HCT116 (cell line): Measurements from ENCODE around the gene RPTOR. TPM values are rescaled to one million over a fixed set of nuclear protein-coding genes. Genes with fewer than 3 reads are reported as not detected.

Experiments used
- ATAC-seq: fragments of 200-7000 bp; cut with Tn5 transposase; 2 replicates; pipeline ENCODE4 v1.9.1; 2020; ENCODE audit warnings: mild to moderate bottlenecking, moderate library complexity
- BruUV-seq: library from RNA; stranded (reverse); fragments of 400-500 nt; replicated peaks from 2 replicates; lab custom pipeline; 2021; lab: Mats Ljungman, UMichigan
- CTCF ChIA-PET: fragments of 300-600 bp; sonication (Branson Sonifier 250); formaldehyde crosslinking; loops from one replicate; lab custom pipeline; 2021; ENCODE audit warnings: antibody characterized with exemption; lab: Charles Lee
- POLR2A ChIA-PET: fragments of 300-600, 350-600 bp; sonication (Branson Sonifier 250); formaldehyde crosslinking; loops from one replicate; lab custom pipeline; 2021; ENCODE audit warnings: antibody characterized with exemption; lab: Charles Lee
- RAD21 ChIA-PET, 2 experiments: fragments of 300-600 bp; sonication (Branson Sonifier 250); formaldehyde crosslinking; loops; one replicate each; lab custom pipeline; 2023; ENCODE audit warnings: low total read pairs in 2 of 2; ENCODE audit not compliant: uncharacterized antibody in 2 of 2, unreplicated experiment in 2 of 2, low non-redundant PET in 1 of 2; lab: Charles Lee
- DNase-seq: peaks from one replicate; pipeline ENCODE4 v3.0.0-alpha.2; 2010; ENCODE audit warnings: low read depth, low spot score
- H2AFZ ChIP-seq: fragments of 200-600 bp; shearing (Covaris generic), sonication (generic); 2 replicates; pipeline ENCODE4 v1.6.1; 2017; ENCODE audit warnings: low read depth, mixed run types, mixed read lengths, antibody characterized with exemption, low read length; ENCODE audit not compliant: poor library complexity, severe bottlenecking
- H3K27ac ChIP-seq: 2 replicates; pipeline ENCODE4 v1.5.1; 2012; ENCODE audit warnings: low read depth, low read length
- H3K27me3 ChIP-seq: fragments of 200-600 bp; sonication (generic); 2 replicates; pipeline ENCODE4 v1.6.1; 2016; ENCODE audit warnings: mixed run types, low read length, mixed read lengths; ENCODE audit not compliant: insufficient read depth
- H3K36me3 ChIP-seq, 2 experiments: fragments of 200-500 bp in 1 of 2; fragments of 200-600 bp in 1 of 2; sonication (Bioruptor generic) in 1 of 2; sonication (generic) in 1 of 2; 2 replicates each; pipeline versions ENCODE4 v1.5.1 to v1.6.1; 2014 to 2016; ENCODE audit warnings: low read length in 2 of 2, inconsistent platforms in 1 of 2, mixed read lengths in 1 of 2, mixed run types in 1 of 2; ENCODE audit not compliant: insufficient read depth in 2 of 2, control insufficient read depth in 1 of 2
- H3K4me1 ChIP-seq, 2 experiments: fragments of 200-600 bp in 1 of 2; sonication (generic) in 1 of 2; 2 replicates each; pipeline versions ENCODE4 v1.5.1 to v1.6.1; 2012 to 2017; ENCODE audit warnings: low read length in 2 of 2, inconsistent platforms in 1 of 2, mild to moderate bottlenecking in 1 of 2, mixed read lengths in 1 of 2, mixed run types in 1 of 2, moderate library complexity in 1 of 2; ENCODE audit not compliant: insufficient read depth in 2 of 2, control insufficient read depth in 1 of 2
- H3K4me2 ChIP-seq: fragments of 200-600 bp; sonication (generic); 2 replicates; pipeline ENCODE4 v1.6.1; 2017; ENCODE audit warnings: mixed run types, low read length, mixed read lengths
- H3K4me3 ChIP-seq, 2 experiments: fragments of 200-600 bp in 1 of 2; sonication (generic) in 1 of 2; replicated peaks in 1 of 2; 2 replicates each; pipeline ENCODE4 v1.5.1; 2011 to 2016; ENCODE audit warnings: low read length in 2 of 2, control low read depth in 1 of 2, low read depth in 1 of 2, mild to moderate bottlenecking in 1 of 2, mixed read lengths in 1 of 2, mixed run types in 1 of 2
- H3K79me2 ChIP-seq: fragments of 200-600 bp; sonication (generic); 2 replicates; pipeline ENCODE4 v1.6.1; 2017; ENCODE audit warnings: mild to moderate bottlenecking, mixed run types, low read length, moderate library complexity, mixed read lengths; ENCODE audit not compliant: insufficient read depth
- H3K9ac ChIP-seq: fragments of 200-600 bp; sonication (generic); 2 replicates; pipeline ENCODE4 v1.6.1; 2016; ENCODE audit warnings: low read length, mixed read lengths
- H3K9me2 ChIP-seq: fragments of 200-600 bp; sonication (generic), shearing (Covaris generic); 2 replicates; pipeline ENCODE4 v1.6.1; 2017; ENCODE audit warnings: mixed run types, mild to moderate bottlenecking, moderate library complexity; ENCODE audit not compliant: insufficient read depth
- H3K9me3 ChIP-seq, 2 experiments: fragments of 200-500 bp in 1 of 2; fragments of 200-600 bp in 1 of 2; sonication (Bioruptor generic) in 1 of 2; sonication (generic) in 1 of 2; 2 replicates each; pipeline ENCODE4 v1.6.1; 2014 to 2017; ENCODE audit warnings: low read length in 2 of 2, mixed read lengths in 2 of 2, inconsistent platforms in 1 of 2, low read depth in 1 of 2, mild to moderate bottlenecking in 1 of 2, mixed run types in 1 of 2, moderate library complexity in 1 of 2; ENCODE audit not compliant: control insufficient read depth in 1 of 2, insufficient read depth in 1 of 2
- H4K20me1 ChIP-seq: fragments of 200-600 bp; sonication (generic), shearing (Covaris generic); 2 replicates; pipeline ENCODE4 v1.6.1; 2017; ENCODE audit warnings: mixed run types, mild to moderate bottlenecking, moderate library complexity; ENCODE audit not compliant: insufficient read depth
- EGR1 ChIP-seq: IDR thresholded peaks from 2 replicates; pipeline ENCODE4 v1.6.1; 2012; ENCODE audit warnings: low read depth
- EZH2phosphoT487 ChIP-seq: fragments of 200-600 bp; IDR thresholded peaks from 2 replicates; pipeline ENCODE4 v1.6.1; 2018; ENCODE audit warnings: antibody characterized with exemption, borderline replicate concordance
- FOSL1 ChIP-seq: IDR thresholded peaks from 2 replicates; pipeline ENCODE4 v1.6.1; 2012; ENCODE audit warnings: low read depth
- POLR2A ChIP-seq: IDR thresholded peaks from 2 replicates; pipeline ENCODE4 v1.7.0; 2011; ENCODE audit warnings: borderline replicate concordance; ENCODE audit not compliant: insufficient read depth, insufficient read length; ENCODE audit errors: extremely low read depth
- POLR2AphosphoS5 ChIP-seq: IDR thresholded peaks from 2 replicates; pipeline ENCODE4 v1.6.1; 2011; ENCODE audit warnings: mild to moderate bottlenecking, low read depth, low read length, moderate library complexity
- RAD21 ChIP-seq: IDR thresholded peaks from 2 replicates; pipeline ENCODE4 v1.6.1; 2012; ENCODE audit warnings: low read depth, mild to moderate bottlenecking
- SIN3A ChIP-seq: IDR thresholded peaks from 2 replicates; pipeline ENCODE4 v1.6.1; 2012; ENCODE audit warnings: low read depth
- SP1 ChIP-seq: IDR thresholded peaks from 2 replicates; pipeline ENCODE4 v1.6.1; 2012; ENCODE audit warnings: low read depth
- SRF ChIP-seq: IDR thresholded peaks from 2 replicates; pipeline ENCODE4 v1.6.1; 2012; ENCODE audit warnings: low read depth
- TCF7L2 ChIP-seq: IDR thresholded peaks from 2 replicates; pipeline ENCODE4 v1.7.0; 2011; ENCODE audit warnings: borderline replicate concordance, inconsistent platforms; ENCODE audit not compliant: insufficient read depth, insufficient read length; ENCODE audit errors: extremely low read depth
- YY1 ChIP-seq: IDR thresholded peaks from 2 replicates; pipeline ENCODE4 v1.6.1; 2011; ENCODE audit warnings: low read length, low read depth, moderate library complexity, mild to moderate bottlenecking; ENCODE audit not compliant: insufficient replicate concordance; ENCODE audit errors: extremely low read depth
- ZFX ChIP-seq: fragments of 450-650 bp; IDR thresholded peaks from 2 replicates; pipeline ENCODE4 v1.6.1; 2017
- ZNF274 ChIP-seq: fragments of 200-500 bp; sonication (Bioruptor generic); IDR thresholded peaks from 2 replicates; pipeline ENCODE4 v1.6.1; 2014; ENCODE audit warnings: mild to moderate bottlenecking, low read depth, low read length, inconsistent platforms
- intact Hi-C: fragments of 100-400 bp; cut with micrococcal nuclease; formaldehyde crosslinking; loops from 2 replicates; pipeline ENCODE4 v1.10.0; 2022
- total RNA-seq: library from RNA; stranded (reverse); gene quantifications from one replicate; pipeline ENCODE4 v1.2.1, GENCODE V29; 2021; ENCODE audit not compliant: unreplicated experiment
- TF ChIP-seq, protein P1 (sequence below): IDR thresholded peaks from 2 replicates; pipeline ENCODE4 v1.6.1; 2011; ENCODE audit warnings: mild to moderate bottlenecking, low read length, moderate library complexity; ENCODE audit not compliant: insufficient replicate concordance; ENCODE audit errors: extremely low read depth
- TF ChIP-seq, protein P2 (sequence below): IDR thresholded peaks from 2 replicates; pipeline ENCODE4 v1.6.1; 2012
- TF ChIP-seq, protein P3 (sequence below), 3 experiments: fragments of 200-600 bp in 1 of 3; sonication (generic) in 1 of 3; IDR thresholded peaks in 2 of 3; conservative IDR thresholded peaks in 1 of 3; 2 replicates each; pipeline ENCODE4 v1.5.1; 2012 to 2017; ENCODE audit warnings: low read depth in 2 of 3, low read length in 2 of 3, antibody characterized with exemption in 1 of 3, borderline replicate concordance in 1 of 3, control low read depth in 1 of 3, mild to moderate bottlenecking in 1 of 3, mixed read lengths in 1 of 3, mixed run types in 1 of 3, moderate library complexity in 1 of 3; ENCODE audit not compliant: insufficient read depth in 1 of 3
- TF ChIP-seq, protein P4 (sequence below): IDR thresholded peaks from 2 replicates; pipeline ENCODE4 v1.6.1; 2012

The RPTOR gene
- total RNA-seq, 1 experiment from 2014 or later, result 69.5 TPM

DNA sequence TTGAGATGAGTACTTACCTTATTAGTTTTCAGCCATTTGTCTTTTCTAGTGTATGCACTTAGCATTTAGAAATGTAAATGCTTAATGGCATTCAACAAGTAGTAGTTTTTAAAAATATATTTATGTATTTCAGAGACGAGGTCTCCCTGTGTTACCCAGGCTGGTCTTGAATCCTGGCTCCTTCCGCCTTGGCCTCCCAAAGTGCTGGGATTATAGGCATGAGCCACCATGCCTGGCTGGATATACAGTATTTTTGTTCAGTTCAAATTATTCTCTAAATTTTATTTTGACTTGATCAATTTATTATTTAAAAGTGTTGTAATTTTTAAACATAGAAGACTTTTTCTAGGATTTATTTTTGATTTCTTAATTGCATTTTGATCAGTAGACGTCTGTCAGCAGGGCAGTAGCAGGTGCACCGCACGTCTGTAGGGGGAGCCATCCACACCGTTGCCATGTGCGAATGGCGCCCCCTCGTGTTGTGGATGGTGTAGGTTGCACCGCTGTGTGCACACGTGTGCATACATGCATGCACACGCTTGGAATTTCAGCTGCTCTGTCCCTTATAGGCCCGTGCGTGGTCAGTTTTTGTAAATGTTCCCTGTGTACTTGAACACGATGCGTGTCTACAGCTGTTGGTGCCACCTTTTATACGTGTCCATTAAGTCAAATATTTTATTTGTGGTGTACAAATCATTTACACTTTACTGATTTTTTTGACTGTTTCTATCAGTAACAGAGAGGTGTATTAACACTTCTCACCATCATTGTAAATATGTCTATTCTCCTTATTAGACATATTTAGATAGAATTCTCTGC lies 30.6 kb downstream of the RPTOR start (continued):
- TF ChIP-seq, protein P1, sequence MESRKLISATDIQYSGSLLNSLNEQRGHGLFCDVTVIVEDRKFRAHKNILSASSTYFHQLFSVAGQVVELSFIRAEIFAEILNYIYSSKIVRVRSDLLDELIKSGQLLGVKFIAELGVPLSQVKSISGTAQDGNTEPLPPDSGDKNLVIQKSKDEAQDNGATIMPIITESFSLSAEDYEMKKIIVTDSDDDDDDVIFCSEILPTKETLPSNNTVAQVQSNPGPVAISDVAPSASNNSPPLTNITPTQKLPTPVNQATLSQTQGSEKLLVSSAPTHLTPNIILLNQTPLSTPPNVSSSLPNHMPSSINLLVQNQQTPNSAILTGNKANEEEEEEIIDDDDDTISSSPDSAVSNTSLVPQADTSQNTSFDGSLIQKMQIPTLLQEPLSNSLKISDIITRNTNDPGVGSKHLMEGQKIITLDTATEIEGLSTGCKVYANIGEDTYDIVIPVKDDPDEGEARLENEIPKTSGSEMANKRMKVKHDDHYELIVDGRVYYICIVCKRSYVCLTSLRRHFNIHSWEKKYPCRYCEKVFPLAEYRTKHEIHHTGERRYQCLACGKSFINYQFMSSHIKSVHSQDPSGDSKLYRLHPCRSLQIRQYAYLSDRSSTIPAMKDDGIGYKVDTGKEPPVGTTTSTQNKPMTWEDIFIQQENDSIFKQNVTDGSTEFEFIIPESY, result peak; percentile 60
- no peak for TF ChIP-seq ZFX
- peak; percentile 99 for TF ChIP-seq RAD21
- TF ChIP-seq, protein P2, sequence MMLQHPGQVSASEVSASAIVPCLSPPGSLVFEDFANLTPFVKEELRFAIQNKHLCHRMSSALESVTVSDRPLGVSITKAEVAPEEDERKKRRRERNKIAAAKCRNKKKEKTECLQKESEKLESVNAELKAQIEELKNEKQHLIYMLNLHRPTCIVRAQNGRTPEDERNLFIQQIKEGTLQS, result no peak; the same call in 1 of the 2 replicates

DNA sequence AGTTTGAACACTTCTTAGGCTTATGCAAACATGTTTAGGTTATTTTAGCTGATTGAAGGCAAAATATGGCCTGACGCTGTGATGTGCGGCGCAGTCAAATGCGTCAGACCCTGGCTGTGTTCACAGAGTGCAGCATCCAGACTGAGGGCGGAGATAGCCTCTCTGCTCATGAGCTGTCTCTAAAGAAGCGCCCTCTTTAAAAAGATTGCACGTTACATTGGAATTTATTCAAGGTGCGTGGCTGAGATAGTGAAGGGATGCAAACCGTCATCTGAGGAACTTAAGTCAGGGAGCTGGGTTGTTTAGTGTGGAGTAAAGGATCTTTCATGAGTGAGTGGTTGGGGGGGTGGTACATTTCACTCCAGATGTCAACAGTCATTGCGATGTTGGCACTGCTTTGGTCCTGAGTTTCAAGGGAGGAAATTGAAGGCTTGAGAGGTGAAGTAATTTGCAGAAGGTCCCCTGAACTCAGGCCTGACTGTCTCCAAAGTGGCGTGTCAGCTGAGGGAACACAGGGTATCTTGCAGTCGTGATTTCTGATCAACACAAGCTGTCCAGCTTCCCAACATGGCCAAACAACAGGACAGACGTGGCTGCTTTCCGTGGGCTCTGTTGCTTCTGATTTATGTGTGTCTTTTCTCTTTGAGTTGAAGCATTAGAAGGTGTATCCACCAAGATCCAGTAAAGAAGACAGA lies 33.4 kb downstream of the RPTOR start:
- CTCF ChIA-PET, result no interaction called here
- intact Hi-C loops, result loop anchor here (5.0 to 10.0 kb wide), 3 partner anchors 123 to 407 kb away; no protein-coding TSS in a partner anchor

More for the DNA sequence above, 33.4 kb downstream of the RPTOR start:
- TF ChIP-seq, protein P3, sequence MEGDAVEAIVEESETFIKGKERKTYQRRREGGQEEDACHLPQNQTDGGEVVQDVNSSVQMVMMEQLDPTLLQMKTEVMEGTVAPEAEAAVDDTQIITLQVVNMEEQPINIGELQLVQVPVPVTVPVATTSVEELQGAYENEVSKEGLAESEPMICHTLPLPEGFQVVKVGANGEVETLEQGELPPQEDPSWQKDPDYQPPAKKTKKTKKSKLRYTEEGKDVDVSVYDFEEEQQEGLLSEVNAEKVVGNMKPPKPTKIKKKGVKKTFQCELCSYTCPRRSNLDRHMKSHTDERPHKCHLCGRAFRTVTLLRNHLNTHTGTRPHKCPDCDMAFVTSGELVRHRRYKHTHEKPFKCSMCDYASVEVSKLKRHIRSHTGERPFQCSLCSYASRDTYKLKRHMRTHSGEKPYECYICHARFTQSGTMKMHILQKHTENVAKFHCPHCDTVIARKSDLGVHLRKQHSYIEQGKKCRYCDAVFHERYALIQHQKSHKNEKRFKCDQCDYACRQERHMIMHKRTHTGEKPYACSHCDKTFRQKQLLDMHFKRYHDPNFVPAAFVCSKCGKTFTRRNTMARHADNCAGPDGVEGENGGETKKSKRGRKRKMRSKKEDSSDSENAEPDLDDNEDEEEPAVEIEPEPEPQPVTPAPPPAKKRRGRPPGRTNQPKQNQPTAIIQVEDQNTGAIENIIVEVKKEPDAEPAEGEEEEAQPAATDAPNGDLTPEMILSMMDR (IDR thresholded peaks at IDR 0.05 in 2 of 3, conservative IDR thresholded peaks at IDR 0.05 in 1 of 3; ENCODE audit: borderline replicate concordance in 1 of 3, insufficient read depth in 1 of 3, low read depth in 2 of 3, low read length in 2 of 3), result no peak
- TF ChIP-seq POLR2AphosphoS5, result no peak
- no peak for TF ChIP-seq EZH2phosphoT487
- TF ChIP-seq FOSL1, result no peak
- TF ChIP-seq SRF, result no peak
- no peak for TF ChIP-seq ZFX
- TF ChIP-seq, protein P4, sequence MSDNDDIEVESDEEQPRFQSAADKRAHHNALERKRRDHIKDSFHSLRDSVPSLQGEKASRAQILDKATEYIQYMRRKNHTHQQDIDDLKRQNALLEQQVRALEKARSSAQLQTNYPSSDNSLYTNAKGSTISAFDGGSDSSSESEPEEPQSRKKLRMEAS, result no peak
- TF ChIP-seq YY1, result no peak
- TF ChIP-seq ZNF274, result no peak
- TF ChIP-seq TCF7L2, result no peak
- TF ChIP-seq, protein P2, result no peak
- TF ChIP-seq SP1, result no peak
- TF ChIP-seq SIN3A, result no peak
- TF ChIP-seq EGR1, result no peak
- TF ChIP-seq POLR2A, result no peak
- DNase-seq (no peak), ATAC-seq (no peak)
- ChIA-PET POLR2A (no interaction called here), RAD21 (no interaction called here)
- H3K4me2 ChIP-seq, result no peak overlapping the region
- no peaks in the 10 kb centered on the region for H3K27me3 ChIP-seq
- no peak overlapping the region for H2AFZ ChIP-seq
- no peak overlapping the region for H3K4me3 ChIP-seq
- no TSS peak for BruUV-seq
- no peaks in the 10 kb centered on the region for H3K9me3 ChIP-seq
- no peak overlapping the region for H3K9ac ChIP-seq
- peaks cover 0 to 5% of the 10 kb centered on the region in 2 experiments; a peak in 2 of 4 replicates for H3K4me1 ChIP-seq
- no peaks in the 10 kb centered on the region for H3K9me2 ChIP-seq
- H3K79me2 ChIP-seq, result peaks cover 87% of the 10 kb centered on the region
- peaks cover 10% of the 10 kb centered on the region; the same call in 1 of the 2 replicates for H4K20me1 ChIP-seq
- H3K27ac ChIP-seq, result no peak overlapping the region
- H3K36me3 ChIP-seq, result no peaks in the 10 kb centered on the region
